DMS53 treated with DMSO at 0.1 percent for 48 hours (cell line): ENCODE measurements around the gene RPS6KA4.

Source experiments
- DNase-seq: peaks from one replicate; lab custom pipeline; 2025; ENCODE audit not compliant: unreplicated experiment; lab: John Stamatoyannopoulos, UW

The RPS6KA4 gene

GRCh38 chr11:64324692-64325469 lies 34.1 kb upstream of the RPS6KA4 start:
- DNase-seq = no peak

- no peak for DNase-seq
Measured at GRCh38 chr11:64327375-64327774, 31.6 kb upstream of the RPS6KA4 start.

GRCh38 chr11:64327993-64328392 lies 31.0 kb upstream of the RPS6KA4 start:
- DNase-seq = no peak

- no peak for DNase-seq
Measured at GRCh38 chr11:64330888-64331287, 28.1 kb upstream of the RPS6KA4 start.

GRCh38 chr11:64331569-64332371 lies 27.2 kb upstream of the RPS6KA4 start:
- DNase-seq = peak; percentile 66

- DNase-seq = no peak
Measured at GRCh38 chr11:64333556-64333955, 25.4 kb upstream of the RPS6KA4 start.

- peak; percentile 92 for DNase-seq
Measured at GRCh38 chr11:64334764-64335735, 23.9 kb upstream of the RPS6KA4 start.

GRCh38 chr11:64337538-64338249 lies 21.3 kb upstream of the RPS6KA4 start:
- no peak for DNase-seq

- no peak for DNase-seq
Measured at GRCh38 chr11:64338716-64339115, 20.2 kb upstream of the RPS6KA4 start.

GRCh38 chr11:64339286-64339685 lies 19.7 kb upstream of the RPS6KA4 start:
- no peak for DNase-seq

GRCh38 chr11:64339754-64340408 lies 19.1 kb upstream of the RPS6KA4 start, which contains the start of gene CCDC88B:
CCDC88B (plus strand) TSS chr11:64340204; CDS start chr11:64340267, 63 bp downstream.
- no peak for DNase-seq

- no peak for DNase-seq
Measured at GRCh38 chr11:64340671-64341335, 18.2 kb upstream of the RPS6KA4 start.

- no peak for DNase-seq
Measured at GRCh38 chr11:64341429-64341828, 17.5 kb upstream of the RPS6KA4 start.

GRCh38 chr11:64341851-64342791 lies 16.8 kb upstream of the RPS6KA4 start:
- peak; percentile 82 for DNase-seq

- no peak for DNase-seq
Measured at GRCh38 chr11:64342869-64343745, 15.9 kb upstream of the RPS6KA4 start.

GRCh38 chr11:64343767-64344559 lies 15.0 kb upstream of the RPS6KA4 start:
- DNase-seq = no peak
